GM12878 (cell line): ENCODE data around the gene STMP1. TPM values are rescaled to one million over a fixed set of nuclear protein-coding genes. Genes with fewer than 3 reads are reported as not detected.

Experiments used
- ATAC-seq: fragments of 200-7000 bp; cut with Tn5 transposase; 3 replicates; pipeline ENCODE4 v1.9.1; 2020; ENCODE audit warnings: mild to moderate bottlenecking, moderate library complexity
- BruUV-seq: library from RNA; stranded (reverse); fragments of 400-500 nt; replicated peaks from 2 replicates; lab custom pipeline; 2021; lab: Mats Ljungman, UMichigan
- CTCF ChIA-PET: fragments of 300-600 bp; sonication (Branson Sonifier 250); formaldehyde crosslinking; extraction: SDS; loops from one replicate; lab custom pipeline; 2021; ENCODE audit warnings: inconsistent platforms; lab: Yijun Ruan, JAX
- POLR2A ChIA-PET: fragments of 350-600 bp; formaldehyde crosslinking; extraction: SDS; loops from one replicate; lab custom pipeline; 2021; ENCODE audit warnings: inconsistent platforms; lab: Charles Lee
- RAD21 ChIA-PET: fragments of 300-600 bp; sonication (Branson Sonifier 250); formaldehyde crosslinking; loops from one replicate; lab custom pipeline; 2023; ENCODE audit warnings: antibody characterized with exemption; ENCODE audit not compliant: unreplicated experiment; lab: Charles Lee
- SMC1A ChIA-PET: fragments of 300-600 bp; sonication (Branson Sonifier 250); formaldehyde crosslinking; loops from one replicate; lab custom pipeline; 2023; ENCODE audit not compliant: unreplicated experiment, uncharacterized antibody; lab: Charles Lee
- DNase-seq: peaks from one replicate; pipeline ENCODE4 v3.0.0-alpha.2; 2011; ENCODE audit warnings: low read depth, low spot score
- FAIRE-seq: peaks from 3 replicates; lab custom pipeline; 2011; peaks lifted over from hg19 to GRCh38; lab: Jason Lieb, UNC
- H2AFZ ChIP-seq: 2 replicates; pipeline ENCODE4 v1.6.0; 2011; ENCODE audit warnings: low read depth, low read length, control low read depth; ENCODE audit not compliant: control insufficient read depth
- H3K27ac ChIP-seq: 2 replicates; pipeline ENCODE4 v1.5.1; 2011; ENCODE audit warnings: control low read depth; ENCODE audit not compliant: control insufficient read depth, insufficient read depth
- H3K27me3 ChIP-seq, 2 experiments: replicated peaks in 1 of 2; 2 replicates each; pipeline versions ENCODE4 v1.6.0 to v1.6.1; 2011; ENCODE audit warnings: low read length in 1 of 2; ENCODE audit not compliant: control insufficient read depth in 2 of 2, insufficient read depth in 2 of 2
- H3K36me3 ChIP-seq, 2 experiments: 2 replicates each; pipeline ENCODE4 v1.5.1; 2011; ENCODE audit warnings: low read length in 1 of 2; ENCODE audit not compliant: control insufficient read depth in 2 of 2, insufficient read depth in 2 of 2
- H3K4me1 ChIP-seq: 2 replicates; pipeline ENCODE4 v1.6.1; 2011; ENCODE audit warnings: mild to moderate bottlenecking, low read length, moderate library complexity, mixed read lengths; ENCODE audit not compliant: control insufficient read depth, insufficient read depth
- H3K4me2 ChIP-seq: 2 replicates; pipeline ENCODE4 v1.6.0; 2011; ENCODE audit warnings: control low read depth; ENCODE audit not compliant: control insufficient read depth, insufficient read depth
- H3K4me3 ChIP-seq: fragments of 200-600 bp; sonication (generic); 2 replicates; pipeline ENCODE4 v1.5.1; 2016
- H3K79me2 ChIP-seq: 2 replicates; pipeline ENCODE4 v1.6.0; 2011; ENCODE audit warnings: low read length; ENCODE audit not compliant: control insufficient read depth, insufficient read depth
- H3K9ac ChIP-seq: 2 replicates; pipeline ENCODE4 v1.8.0; 2011; ENCODE audit warnings: low read length, control low read depth, mixed read lengths; ENCODE audit not compliant: control insufficient read depth, insufficient read depth
- H3K9me3 ChIP-seq: replicated peaks from 3 replicates; pipeline ENCODE4 v1.5.1; 2011; ENCODE audit warnings: mild to moderate bottlenecking, low read length; ENCODE audit not compliant: control insufficient read depth, insufficient read depth
- H4K20me1 ChIP-seq: 2 replicates; pipeline ENCODE4 v1.6.0; 2011; ENCODE audit not compliant: control insufficient read depth, insufficient read depth
- CBX5 ChIP-seq: sonication (generic); IDR thresholded peaks from 2 replicates; pipeline ENCODE4 v1.6.1; 2016; ENCODE audit warnings: low read depth, moderate library complexity, mild to moderate bottlenecking, inconsistent platforms
- EED ChIP-seq: sonication (generic); IDR thresholded peaks from 2 replicates; pipeline ENCODE4 v1.6.1; 2016; ENCODE audit warnings: antibody characterized with exemption, low read depth
- FOXK2 ChIP-seq: fragments of 450-650 bp; IDR thresholded peaks from 2 replicates; pipeline ENCODE4 v1.6.1; 2017; ENCODE audit warnings: mild to moderate bottlenecking, moderate library complexity
- FOXM1 ChIP-seq: IDR thresholded peaks from 2 replicates; pipeline ENCODE4 v1.6.1; 2012; ENCODE audit warnings: low read depth, mild to moderate bottlenecking, inconsistent platforms, low read length, moderate library complexity
- HSF1 ChIP-seq: fragments of 150-350 bp; IDR thresholded peaks from 2 replicates; pipeline ENCODE4 v1.6.1; 2014; ENCODE audit warnings: mild to moderate bottlenecking, low read depth, low read length
- JUND ChIP-seq: IDR thresholded peaks from 2 replicates; pipeline ENCODE4 v1.6.1; 2012; ENCODE audit warnings: low read depth, mild to moderate bottlenecking, low read length, improper control_type of control experiment, moderate library complexity
- NFYA ChIP-seq: IDR thresholded peaks from 2 replicates; pipeline ENCODE4 v1.6.1; 2011; ENCODE audit warnings: low read depth, mild to moderate bottlenecking, low read length, improper control_type of control experiment, borderline replicate concordance
- POLR2AphosphoS5 ChIP-seq: IDR thresholded peaks from 2 replicates; pipeline ENCODE4 v1.6.1; 2011; ENCODE audit warnings: mild to moderate bottlenecking, low read length, inconsistent platforms
- PRDM15 ChIP-seq: fragments of 450-650 bp; formaldehyde crosslinking; IDR thresholded peaks from 2 replicates; pipeline ENCODE4 v1.4.0; 2020; ENCODE audit warnings: mild to moderate bottlenecking, moderate library complexity
- ZBTB4 ChIP-seq: fragments of 450-650 bp; formaldehyde crosslinking; IDR thresholded peaks from 2 replicates; pipeline ENCODE4 v1.4.0; 2022; ENCODE audit warnings: mild to moderate bottlenecking, moderate library complexity
- WGBS: methylation state at CpG from one replicate; pipeline ENCODE4 v1.1.6; 2016; ENCODE audit warnings: low lambda C conversion rate; ENCODE audit not compliant: insufficient replicate concordance, insufficient coverage; ENCODE audit errors: missing lambda C conversion rate; 5-methylcytosine and 5-hydroxymethylcytosine counted together
- in situ Hi-C: fragments of 300-500 bp; cut with MboI; formaldehyde crosslinking; loops from 9 replicates; pipeline ENCODE4 v1.14.3; 2018; ENCODE audit warnings: mixed read lengths
- intact Hi-C: fragments of 100-400 bp; cut with micrococcal nuclease; formaldehyde crosslinking; loops from one replicate; pipeline ENCODE4 v1.14.2; 2022; ENCODE audit not compliant: unreplicated experiment
- polyA plus RNA-seq, 11 experiments: library from polyadenylated mRNA; depleted of rRNA in 4 of 11; unstranded in 6 of 11; stranded (reverse) in 5 of 11; fragments of >200 nt; fragmentation: Nextera tagmentation in 4 of 11; fragmentation: Illumina TruSeq in 1 of 11; extraction: Ambion mirVana in 4 of 11; extraction: Trizol in 1 of 11; gene quantifications; 1 replicate in 1 of 11; 2 replicates in 10 of 11; pipeline versions ENCODE4 v1.2.1 to v1.2.3, GENCODE V29; 2011 to 2016; ENCODE audit warnings: inconsistent platforms in 2 of 11, missing spikeins in 2 of 11, low read depth in 1 of 11
- total RNA-seq, 4 experiments: library from RNA; depleted of rRNA in 3 of 4; stranded (reverse); fragments of >200 nt in 3 of 4; fragmentation: Illumina TruSeq in 1 of 4; extraction: Trizol in 1 of 4; gene quantifications; 2 replicates each; pipeline versions ENCODE4 v1.2.1 to v1.2.3, GENCODE V29; 2013 to 2021

Gene STMP1
- total and polyA plus RNA-seq, 10 of the 15 experiments (the other 5 are each of a cell fraction or from before 2014, with no cell fraction given): 8.0 to 79.9 (median 24.7) TPM

- TF ChIP-seq FOXM1: no peak
- TF ChIP-seq JUND: no peak
- TF ChIP-seq ZBTB4 (CRISPR knock-in tag): no peak
Observed at GRCh38 chr7:135617781-135618180, 44.5 kb upstream of the STMP1 start (continued).

GRCh38 chr7:135618510-135618909 is 43.8 kb upstream of the STMP1 start:
- Histone ChIP-seq H3K79me2 (no peaks in the 10 kb centered on the region), H3K4me1 (no peaks in the 10 kb centered on the region), H4K20me1 (no peaks in the 10 kb centered on the region), H3K36me3 (peaks cover 3 to 13% of the 10 kb centered on the region in 2 experiments), H2AFZ (no peak overlapping the region), H3K4me3 (no peak overlapping the region), H3K27ac (no peak overlapping the region), H3K9me3 (no peaks in the 10 kb centered on the region), H3K27me3 (no peaks in the 10 kb centered on the region), H3K4me2 (no peak overlapping the region), H3K9ac (no peak overlapping the region)
- FAIRE-seq (no peak), DNase-seq (no peak), ATAC-seq (no peak)
- CTCF ChIA-PET: interaction anchor here (0.6 to 1.3 kb wide), 6 partner anchors 15 to 336 kb away, joined by 3 to 4 read pairs (median 3); no protein-coding TSS in a partner anchor
- no TSS peak for BruUV-seq
- RAD21 ChIA-PET: no interaction called here
- SMC1A ChIA-PET: interaction anchor here (1.7 kb wide), 1 partner anchor 27 kb away, joined by 8 read pairs; no protein-coding TSS in a partner anchor
- POLR2A ChIA-PET: no interaction called here
- intact Hi-C loops: loop anchor here (5.0 kb wide), 1 partner anchor 36 kb away; no protein-coding TSS in a partner anchor
- in situ Hi-C loops: no loop called here
- WGBS: 89% methylated on average over 7 of the region's 7 CpGs
- TF ChIP-seq CBX5 (no peak), POLR2AphosphoS5 (no peak), HSF1 (no peak), EED (no peak), NFYA (no peak), PRDM15 (CRISPR knock-in tag) (no peak), FOXK2 (no peak)
- TF ChIP-seq, all 136 proteins: peak for 0
